Raji (cell line): ENCODE measurements around the gene NGFR.

ENCODE experiments used
- POLR2A ChIP-seq: IDR thresholded peaks from 2 replicates; pipeline ENCODE4 v1.6.1; 2011; ENCODE audit warnings: low read depth, low read length, control low read depth; ENCODE audit not compliant: insufficient read depth

Gene NGFR

DNA sequence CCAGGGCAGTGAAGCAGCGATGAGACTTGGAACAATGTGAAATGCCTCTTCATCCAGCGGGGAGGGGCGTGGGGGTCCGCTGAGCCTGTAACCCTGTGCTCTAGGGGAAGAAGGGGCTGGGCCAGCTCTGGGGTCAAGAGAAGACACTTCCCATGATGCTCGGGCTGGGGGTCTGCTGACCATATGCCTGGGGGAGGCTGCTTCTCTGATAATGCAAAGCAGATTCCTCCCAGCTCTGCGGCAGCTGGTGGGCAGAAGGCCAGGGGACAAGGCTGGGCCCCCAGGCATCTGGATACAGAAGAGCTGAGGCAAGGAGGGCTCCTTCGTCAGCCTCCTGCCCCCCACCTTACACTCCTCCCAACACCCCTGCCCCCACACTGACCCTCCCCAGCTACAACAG is 24.7 kb downstream of the NGFR start:
- no peak for TF ChIP-seq POLR2A

DNA sequence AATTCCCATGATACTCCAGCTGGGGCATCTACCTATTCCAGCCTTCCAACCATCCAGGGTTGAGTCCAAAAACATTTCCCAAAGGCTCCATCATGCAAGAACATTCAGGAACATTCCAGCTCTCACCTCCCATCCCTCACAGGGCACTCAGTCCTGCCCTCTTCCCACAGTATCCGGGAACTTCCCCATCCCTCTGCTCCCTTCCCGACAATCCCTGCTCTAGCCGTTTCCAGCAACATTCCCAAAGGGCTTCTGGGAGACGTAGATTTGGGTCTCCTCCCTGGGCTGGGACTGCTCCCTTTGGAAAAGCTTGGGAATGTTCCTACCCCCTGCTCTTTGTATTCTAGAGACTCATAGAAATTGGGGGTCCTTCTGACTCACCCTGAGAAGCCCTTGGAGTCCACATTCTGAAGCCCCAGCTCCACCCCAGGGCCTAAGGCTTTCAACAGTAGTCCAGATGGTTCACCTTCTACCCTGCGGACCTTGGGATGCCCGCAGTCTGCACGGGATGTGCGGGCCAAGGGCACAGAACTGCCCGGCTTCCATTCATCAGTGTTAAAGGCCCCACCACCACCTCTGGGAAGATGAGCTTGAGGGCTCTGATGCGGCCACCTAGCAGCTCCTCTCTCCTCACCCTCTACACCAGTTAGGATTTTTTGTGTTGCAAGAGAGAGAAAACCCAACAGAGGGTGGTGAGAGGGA is 25.4 kb downstream of the NGFR start:
- TF ChIP-seq POLR2A, result no peak

DNA sequence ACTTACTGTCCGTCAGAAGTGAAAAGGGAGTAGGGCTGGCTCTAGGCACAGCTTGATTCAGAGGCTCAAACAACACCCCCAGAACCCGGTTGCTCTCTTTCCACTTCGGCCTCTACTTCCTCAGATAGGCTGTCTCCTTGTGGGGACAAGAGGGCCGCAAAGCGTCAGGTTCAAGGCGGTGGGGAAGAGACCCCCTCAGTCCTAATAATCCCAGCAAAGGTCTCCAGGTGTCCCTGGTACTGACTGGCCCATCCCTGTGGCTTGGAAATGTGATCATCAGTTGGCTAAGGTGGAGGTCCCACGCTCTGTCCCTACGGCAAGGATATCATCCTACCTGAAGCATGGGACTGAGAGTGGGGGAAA is 26.0 kb downstream of the NGFR start:
- no peak for TF ChIP-seq POLR2A

DNA sequence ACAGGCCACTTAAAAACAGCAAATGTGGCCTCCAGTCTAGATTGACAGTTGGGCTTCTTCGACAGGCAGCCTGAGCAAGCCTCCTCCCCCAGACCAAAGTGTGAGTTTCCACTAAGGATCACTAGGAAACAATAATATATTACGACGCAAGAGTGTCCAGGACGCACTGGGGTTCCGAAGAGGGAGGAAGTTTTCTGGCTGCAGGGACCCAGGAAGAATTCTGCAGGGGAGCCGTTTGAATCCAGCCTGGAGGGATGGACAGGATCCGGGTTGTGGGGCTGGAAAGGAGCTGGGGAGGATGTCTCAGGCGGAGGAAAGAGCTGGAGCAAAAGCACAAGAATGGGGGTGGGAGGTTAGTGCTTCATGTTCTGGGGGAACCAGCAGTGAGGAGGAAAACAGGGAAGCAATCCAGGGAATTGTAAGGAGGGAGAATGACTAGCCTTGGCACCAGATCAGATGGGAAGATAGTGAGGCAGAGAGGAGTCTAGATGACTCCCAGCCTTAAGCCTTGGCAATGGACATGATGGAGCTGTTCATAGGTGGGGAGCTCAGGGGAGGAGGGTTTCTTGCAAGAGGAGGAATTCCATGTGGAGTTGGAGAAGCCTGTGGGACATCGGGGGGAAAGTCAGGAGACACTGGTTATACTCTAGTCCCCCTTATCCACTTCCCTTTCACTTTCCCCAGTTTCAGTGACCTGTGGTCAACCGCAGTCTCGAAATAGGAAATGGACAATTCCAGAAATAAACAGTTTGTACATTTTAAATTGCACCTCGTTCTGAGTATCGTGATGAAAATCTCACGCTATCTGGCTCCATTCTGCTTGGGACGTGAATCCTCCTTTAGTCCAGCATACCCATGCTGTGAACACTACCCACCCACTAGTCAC is 26.6 kb downstream of the NGFR start:
- no peak for TF ChIP-seq POLR2A

- TF ChIP-seq POLR2A, result no peak
Observed at GRCh38 chr17:49522357-49522890, 27.3 kb downstream of the NGFR start.

DNA sequence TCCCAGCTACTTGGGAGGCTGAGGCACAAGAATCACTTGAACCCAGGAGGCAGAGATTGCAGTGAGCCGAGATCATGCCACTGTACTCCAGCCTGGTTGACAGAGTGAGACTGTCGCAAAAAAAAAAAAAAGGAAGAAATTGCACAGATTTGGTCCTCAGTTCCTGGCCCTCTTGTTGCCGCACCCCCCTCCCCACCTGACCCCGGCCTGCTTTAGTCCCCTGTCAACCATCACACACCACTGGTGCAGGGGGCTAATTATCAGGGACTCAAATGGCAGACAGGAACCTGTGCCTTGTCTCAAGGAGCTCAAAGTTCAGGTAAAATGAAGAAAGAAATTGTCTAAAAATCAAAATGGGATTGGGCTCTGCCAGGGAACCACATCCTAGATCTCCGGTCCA is 28.1 kb downstream of the NGFR start:
- no peak for TF ChIP-seq POLR2A

DNA sequence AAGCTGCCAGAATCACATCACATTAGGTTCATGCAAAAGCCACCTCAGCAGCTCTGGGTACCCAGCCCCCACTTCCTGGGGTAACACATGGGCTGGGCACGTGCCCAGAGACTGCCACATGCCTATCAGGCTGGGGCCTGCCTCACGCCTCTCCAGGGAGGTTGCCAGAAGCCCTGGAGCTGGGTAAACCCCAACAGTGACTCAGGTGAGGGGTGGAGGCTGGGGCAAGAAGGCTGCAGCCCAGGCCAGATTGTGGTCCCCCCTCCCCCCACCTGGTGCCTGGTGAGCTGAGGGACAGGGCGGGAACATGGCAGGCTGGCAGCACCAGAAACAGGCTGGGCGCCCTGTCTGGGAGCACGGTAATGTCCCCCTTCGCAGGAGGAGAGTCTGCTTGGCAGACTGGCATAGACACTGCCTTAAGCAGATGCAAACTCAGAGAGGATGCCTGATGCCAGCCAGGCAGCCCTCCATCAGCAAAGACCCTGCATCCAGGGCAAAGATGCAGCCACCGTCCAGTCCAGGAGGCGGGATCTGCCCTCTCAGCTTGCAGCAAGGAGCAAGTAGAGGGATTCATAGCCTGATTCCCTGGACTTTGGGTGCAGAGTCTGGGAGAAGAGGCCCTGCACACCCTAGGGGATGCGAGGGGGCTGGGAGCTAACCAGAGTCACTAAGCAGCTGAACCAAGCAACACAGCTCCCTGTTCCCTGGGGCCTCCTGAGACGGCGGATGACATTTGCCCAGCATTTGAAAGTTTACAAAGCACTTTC is 28.8 kb downstream of the NGFR start:
- TF ChIP-seq POLR2A, result no peak

GRCh38 chr17:49524473-49525359 is 29.6 kb downstream of the NGFR start:
- TF ChIP-seq POLR2A, result no peak

GRCh38 chr17:49525831-49526741 is 31.0 kb downstream of the NGFR start:
- TF ChIP-seq POLR2A, result no peak

DNA sequence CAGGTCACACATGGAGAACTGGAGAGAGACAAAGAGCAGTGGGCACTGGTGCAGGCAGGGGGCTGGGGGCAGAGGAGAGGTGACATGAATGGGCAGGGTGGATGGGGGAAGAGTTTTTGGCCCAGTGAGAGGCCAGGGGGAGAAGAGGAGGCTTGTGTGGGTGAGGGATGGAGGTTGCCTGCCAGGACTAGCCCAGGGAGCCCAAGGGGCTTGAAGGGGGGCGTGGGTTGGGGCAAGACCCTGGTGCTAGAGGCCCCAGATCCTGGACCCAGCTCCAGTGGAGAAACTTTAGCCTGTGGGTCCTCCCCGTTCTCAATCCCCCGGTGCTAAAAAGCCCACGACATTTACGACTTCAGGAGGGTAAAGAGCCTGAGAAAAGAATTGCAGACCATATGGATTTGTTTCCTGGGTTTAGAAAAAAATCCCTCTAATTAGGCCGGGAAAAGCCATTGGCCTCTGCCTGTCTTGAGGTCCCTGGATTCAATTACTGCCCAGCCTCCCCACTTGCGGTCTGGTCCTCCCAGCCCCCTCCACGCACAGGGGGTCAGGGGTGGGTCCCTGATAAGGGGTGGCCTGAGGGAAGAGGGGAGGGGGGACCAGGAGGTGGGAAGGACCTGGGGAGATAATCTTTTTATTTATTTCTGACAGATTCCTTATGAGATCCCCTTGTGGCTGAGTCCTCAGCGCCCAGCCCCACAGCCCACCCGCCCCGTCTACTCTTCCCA is 33.0 kb downstream of the NGFR start:
- no peak for TF ChIP-seq POLR2A

DNA sequence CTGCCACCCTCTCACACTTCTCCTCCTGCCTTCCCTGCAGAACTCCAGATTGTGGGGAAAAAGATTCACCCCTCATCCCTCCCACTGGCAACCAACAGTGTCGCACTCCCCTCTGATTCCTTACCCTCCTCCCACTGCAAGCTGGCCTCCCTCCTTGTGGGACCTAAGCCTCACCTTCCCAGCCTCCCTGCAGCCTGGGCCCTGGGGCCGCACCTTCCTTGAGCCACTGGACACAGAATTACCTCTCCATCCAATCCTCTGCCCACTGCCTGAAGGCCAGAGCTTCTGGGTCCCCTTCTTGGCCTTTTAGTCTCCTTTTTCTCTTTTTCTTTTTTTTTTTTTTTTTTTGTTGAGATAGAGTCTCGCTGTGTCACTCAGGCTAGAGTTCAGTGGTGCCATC is 33.9 kb downstream of the NGFR start:
- TF ChIP-seq POLR2A, result no peak

- no peak for TF ChIP-seq POLR2A
Observed at GRCh38 chr17:49530118-49530517, 35.0 kb downstream of the NGFR start.

- no peak for TF ChIP-seq POLR2A
Observed at GRCh38 chr17:49543860-49544259, 48.8 kb downstream of the NGFR start.
